Colonic mucosa (tissue), 4 donors: ENCODE data around the gene ADGRF3. TPM values are rescaled to one million over a fixed set of nuclear protein-coding genes. Genes with fewer than 3 reads are reported as not detected.
"Not testable (repeated sequence)": the region's sequence is repeated elsewhere in the genome, so short reads cannot be mapped to it uniquely, and the experiment has no call there.

Experiments used
- DNase-seq: peaks from one replicate; pipeline ENCODE4 v3.0.0-alpha.2; 2020
- H3K27ac ChIP-seq: fragments of 200-600 bp; one replicate; pipeline ENCODE4 v1.8.0; 2021
- H3K27me3 ChIP-seq: fragments of 200-600 bp; one replicate; pipeline ENCODE4 v1.8.0; 2021
- H3K36me3 ChIP-seq: fragments of 200-600 bp; one replicate; pipeline ENCODE4 v1.8.0; 2021
- H3K4me1 ChIP-seq: fragments of 200-600 bp; one replicate; pipeline ENCODE4 v1.8.0; 2021; ENCODE audit warnings: mild to moderate bottlenecking
- H3K4me3 ChIP-seq: fragments of 200-600 bp; one replicate; pipeline ENCODE4 v1.8.0; 2021
- H3K9ac ChIP-seq, 2 donors: one replicate each; pipeline ENCODE4 v1.7.0; 2013; ENCODE audit warnings: control low read depth in 2 of 2, low read depth in 2 of 2, low read length in 2 of 2
- H3K9me3 ChIP-seq: fragments of 200-600 bp; one replicate; pipeline ENCODE4 v1.8.0; 2021
- CTCF ChIP-seq: fragments of 200-600 bp; IDR thresholded peaks from one replicate; pipeline ENCODE4 v1.8.0; 2022; ENCODE audit warnings: antibody characterized with exemption, mild to moderate bottlenecking
- intact Hi-C: fragments of 100-400 bp; cut with DNase I; formaldehyde crosslinking; loops from one replicate; pipeline ENCODE4 v1.14.1; 2022
- total RNA-seq, 2 donors: library from RNA; stranded (reverse); fragmentation: NEBNext Ultra II Directional in 1 of 2; extraction: Animal tissue kit (Norgen Biotek cat#: 25700) in 1 of 2; gene quantifications; one replicate each; pipeline ENCODE4 v1.2.1, GENCODE V29; 2021
- donor health status: healthy.
- donor health status: DM: no; HTN: no; CAD: no.
- donor health status: DM: no; HTN: no; CAD: no.

Gene ADGRF3
- total RNA-seq, 2 donors from 2014 or later = 0.16 to 0.20 TPM

DNA sequence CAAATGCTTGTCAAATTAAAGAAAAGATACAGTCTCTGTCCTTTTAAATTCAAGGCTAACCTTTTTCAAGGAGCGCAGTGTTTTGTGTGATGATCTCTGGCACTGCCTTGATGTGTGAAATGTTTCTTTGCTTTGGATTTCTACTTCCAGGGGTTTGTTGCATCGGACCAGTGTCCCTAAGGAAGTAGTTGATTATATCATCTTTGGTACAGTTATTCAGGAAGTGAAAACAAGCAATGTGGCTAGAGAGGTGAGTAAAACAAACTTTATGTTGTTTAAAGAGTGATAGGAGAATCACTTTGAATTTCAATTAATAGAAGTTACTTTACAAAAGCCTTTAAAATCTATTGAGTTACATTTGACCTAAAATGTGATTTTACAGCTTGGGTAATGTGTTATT, 73.1 kb downstream of the ADGRF3 start:
- H3K9ac ChIP-seq = no peak overlapping the region
- H3K27me3 ChIP-seq = no peaks in the 10 kb centered on the region
- TF ChIP-seq CTCF = no peak
- H3K4me3 ChIP-seq = no peak overlapping the region
- no peak for DNase-seq
- H3K27ac ChIP-seq = no peak overlapping the region
- no peaks in the 10 kb centered on the region for H3K9me3 ChIP-seq
- no peaks in the 10 kb centered on the region for H3K4me1 ChIP-seq
- peaks cover 9% of the 10 kb centered on the region for H3K36me3 ChIP-seq
- intact Hi-C loops = no loop called here

DNA sequence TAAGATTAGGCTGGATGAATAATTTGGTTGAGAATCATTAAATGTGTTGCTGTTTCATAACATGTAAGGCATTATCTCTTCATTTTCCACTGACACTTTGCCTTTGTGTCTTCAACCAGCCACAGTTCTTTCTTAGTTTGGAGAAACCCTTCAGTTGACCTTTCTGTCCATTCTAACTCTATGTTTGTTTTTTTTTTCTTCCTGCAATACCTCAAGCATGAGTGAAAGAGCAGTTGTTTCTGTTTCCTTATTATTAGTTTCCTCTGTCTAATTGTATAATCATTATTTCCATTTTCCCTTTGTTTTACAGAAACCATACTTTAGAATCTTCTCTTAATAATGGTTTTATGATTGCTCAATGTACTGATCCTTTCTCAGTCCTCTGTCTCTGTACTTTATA, 76.2 kb downstream of the ADGRF3 start:
- H3K9ac ChIP-seq = no peak overlapping the region
- H3K27ac ChIP-seq = no peak overlapping the region
- no peaks in the 10 kb centered on the region for H3K27me3 ChIP-seq
- H3K36me3 ChIP-seq = no peaks in the 10 kb centered on the region
- DNase-seq = no peak
- H3K4me1 ChIP-seq = no peaks in the 10 kb centered on the region
- H3K9me3 ChIP-seq = no peaks in the 10 kb centered on the region
- no peak for TF ChIP-seq CTCF
- no peak overlapping the region for H3K4me3 ChIP-seq
- intact Hi-C loops = no loop called here

DNA sequence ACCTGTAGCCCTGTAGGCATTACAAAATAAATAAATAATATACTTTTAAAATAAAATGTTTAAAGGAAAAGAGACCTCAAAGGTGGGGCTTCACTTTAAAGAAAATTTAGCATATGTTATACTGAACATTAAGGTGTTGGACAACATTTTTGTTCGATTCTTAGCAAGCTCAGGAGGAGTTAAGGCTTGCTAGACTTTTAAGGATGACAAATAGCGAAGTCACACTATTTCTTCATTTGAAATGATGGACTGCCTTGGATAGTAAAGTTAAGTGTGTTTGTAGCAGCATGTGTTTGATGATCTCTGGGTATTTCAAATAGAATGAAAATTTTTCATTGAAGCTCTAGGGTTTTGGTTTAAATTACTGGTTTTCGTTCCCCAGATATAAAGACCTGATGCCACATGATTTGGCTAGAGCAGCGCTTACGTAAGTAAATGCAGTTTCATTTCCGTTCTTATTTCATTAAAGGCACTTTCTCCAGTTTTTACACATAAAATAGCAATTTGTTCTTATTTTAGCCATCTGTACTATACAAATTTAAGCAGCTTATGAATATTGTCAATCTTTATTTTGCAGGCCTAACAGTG, 76.9 kb downstream of the ADGRF3 start:
- Histone ChIP-seq H3K36me3 (no peaks in the 10 kb centered on the region), H3K4me3 (no peak overlapping the region), H3K9me3 (no peaks in the 10 kb centered on the region), H3K9ac (no peak overlapping the region), H3K27me3 (no peaks in the 10 kb centered on the region), H3K27ac (no peak overlapping the region), H3K4me1 (no peaks in the 10 kb centered on the region)
- no peak for TF ChIP-seq CTCF
- no peak for DNase-seq
- intact Hi-C loops = no loop called here

DNA sequence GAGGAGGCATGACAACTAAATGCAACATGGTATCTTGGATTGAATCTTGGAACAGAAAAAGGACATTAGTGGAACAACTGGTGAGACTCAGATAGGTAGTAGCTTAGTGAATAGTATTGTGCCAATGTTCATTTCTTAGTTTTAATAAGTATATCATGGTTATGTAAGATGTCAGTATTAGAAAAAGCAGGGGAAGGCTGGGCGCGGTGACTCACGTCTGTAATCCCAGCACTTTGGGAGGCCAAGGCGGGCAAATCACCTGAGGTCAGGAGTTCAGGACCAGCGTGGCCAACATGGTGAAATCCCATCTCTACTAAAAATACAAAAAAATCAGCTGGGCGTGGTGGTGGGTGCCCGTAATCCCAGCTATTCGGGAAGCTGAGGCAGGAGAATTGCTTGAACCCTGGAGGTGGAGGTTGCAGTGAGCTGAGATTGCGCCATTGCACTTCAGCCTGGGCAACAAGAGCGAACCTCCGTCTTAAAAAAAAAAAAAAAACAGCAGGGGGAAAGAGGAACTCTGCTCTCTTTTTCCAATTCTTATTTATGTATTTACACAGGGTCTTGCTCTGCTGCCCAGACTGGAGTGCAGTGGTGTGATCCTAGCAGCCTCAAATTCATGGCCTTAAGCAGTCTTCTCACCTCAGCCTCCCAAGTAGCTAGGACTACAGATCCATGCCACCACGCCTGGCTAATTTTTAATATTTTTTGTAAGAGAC, 77.8 kb downstream of the ADGRF3 start:
- DNase-seq, H3K4me3 ChIP-seq, H3K36me3 ChIP-seq, intact Hi-C loops, H3K4me1 ChIP-seq, H3K27me3 ChIP-seq, H3K9me3 ChIP-seq, H3K9ac ChIP-seq, H3K27ac ChIP-seq: not testable (repeated sequence)

- intact Hi-C loops = no loop called here
- Histone ChIP-seq H3K36me3 (no peaks in the 10 kb centered on the region), H3K9ac (no peak overlapping the region), H3K4me1 (no peaks in the 10 kb centered on the region), H3K9me3 (no peaks in the 10 kb centered on the region), H3K4me3 (no peak overlapping the region), H3K27ac (no peak overlapping the region), H3K27me3 (no peaks in the 10 kb centered on the region)
- DNase-seq = no peak
- no peak for TF ChIP-seq CTCF
These were observed 78.4 kb downstream of the ADGRF3 start for GRCh38 chr2:26268213-26268612.

GRCh38 chr2:26258836-26259235, 87.8 kb downstream of the ADGRF3 start:
- H3K9ac ChIP-seq, H3K27ac ChIP-seq, DNase-seq, H3K4me1 ChIP-seq, intact Hi-C loops, H3K27me3 ChIP-seq, H3K36me3 ChIP-seq, H3K4me3 ChIP-seq, H3K9me3 ChIP-seq: not testable (repeated sequence)

Other genes starting within 250 kb of the ADGRF3 start
- 1 to 10 TPM; 2.4 to 3.9 TPM for gene GAREM2, start 173.7 kb downstream of the ADGRF3 start, total RNA-seq
- gene HADHA, start 102.2 kb downstream of the ADGRF3 start, total RNA-seq = 100 to 1,000 TPM; 226 to 266 TPM
- 100 to 1,000 TPM; 105 to 160 TPM for gene HADHB, start 101.8 kb downstream of the ADGRF3 start, total RNA-seq
- 10 to 100 TPM; 41.5 to 42.2 TPM for gene SELENOI, start 646 bp downstream of the ADGRF3 start, total RNA-seq
- not detected for gene DRC1, start 55.1 kb upstream of the ADGRF3 start, total RNA-seq
- not detected for gene OTOF, start 131.3 kb upstream of the ADGRF3 start, total RNA-seq